ENCODE results near the gene KIF5A.

The KIF5A gene

GRCh38 chr12:57523706-57524614, 25.9 kb upstream of the KIF5A start:
- H3K36me3 ChIP-seq (ENCODE audit: low read length) = no peaks in the 10 kb centered on the region; the same call in 1 of the 2 replicates

GRCh38 chr12:57524814-57525614, 24.8 kb upstream of the KIF5A start:
- no peaks in the 10 kb centered on the region for H4K20me1 ChIP-seq (ENCODE audit: low read depth, low read length)
- peak overlapping the region; percentile 90 for H3K4me2 ChIP-seq (ENCODE audit: low read depth, low read length, poor library complexity, severe bottlenecking)
- no peaks in the 10 kb centered on the region; the same call in 1 of the 2 replicates for H3K36me3 ChIP-seq (ENCODE audit: low read length)
- no peak overlapping the region for H3K4me3 ChIP-seq (ENCODE audit: insufficient read depth, low read length, poor library complexity, severe bottlenecking)
- no peaks in the 10 kb centered on the region for H3K27me3 ChIP-seq (ENCODE audit: low read length)
- H3K79me2 ChIP-seq (ENCODE audit: insufficient read depth, low read length) = peaks cover 14% of the 10 kb centered on the region
- no peak overlapping the region for H3K27ac ChIP-seq (ENCODE audit: low read depth, low read length)
- no peaks in the 10 kb centered on the region for H3K9me3 ChIP-seq (ENCODE audit: insufficient read depth, low read length)
- H2AFZ ChIP-seq (ENCODE audit: low read depth, low read length, severe bottlenecking) = no peak overlapping the region
- H3K9ac ChIP-seq (ENCODE audit: low read length) = peak overlapping the region; percentile 83; the same call in 1 of the 2 replicates
- no peaks in the 10 kb centered on the region for H3K9me2 ChIP-seq (replicated peaks; ENCODE audit: insufficient read depth, low read length)
- H3F3A ChIP-seq (ENCODE audit: insufficient read depth) = peaks cover 32% of the 10 kb centered on the region
- TF ChIP-seq EZH2phosphoT487 (conservative IDR thresholded peaks at IDR 0.05; ENCODE audit: low read length) (no peak), CTCF (IDR thresholded peaks at IDR 0.05; ENCODE audit: insufficient read depth, low read length, poor library complexity, severe bottlenecking) (no peak)

More at GRCh38 chr12:57523706-57524614, 25.9 kb upstream of the KIF5A start:
- H4K20me1 ChIP-seq (ENCODE audit: low read depth, low read length) = no peaks in the 10 kb centered on the region; the same call in 1 of the 2 replicates
- H3K27me3 ChIP-seq (ENCODE audit: low read length) = no peaks in the 10 kb centered on the region
- H3K4me3 ChIP-seq (ENCODE audit: insufficient read depth, low read length, poor library complexity, severe bottlenecking) = peak overlapping the region; percentile 81
- peak overlapping the region; percentile 90 for H3K4me2 ChIP-seq (ENCODE audit: low read depth, low read length, poor library complexity, severe bottlenecking)
- no peak for TF ChIP-seq CTCF (IDR thresholded peaks at IDR 0.05; ENCODE audit: insufficient read depth, low read length, poor library complexity, severe bottlenecking)
- no peak for TF ChIP-seq EZH2phosphoT487 (conservative IDR thresholded peaks at IDR 0.05; ENCODE audit: low read length)
- peaks cover 32% of the 10 kb centered on the region for H3F3A ChIP-seq (ENCODE audit: insufficient read depth)
- H2AFZ ChIP-seq (ENCODE audit: low read depth, low read length, severe bottlenecking) = no peak overlapping the region
- H3K9ac ChIP-seq (ENCODE audit: low read length) = peak overlapping the region; percentile 83
- H3K27ac ChIP-seq (ENCODE audit: low read depth, low read length) = peak overlapping the region; percentile 98
- H3K79me2 ChIP-seq (ENCODE audit: insufficient read depth, low read length) = peaks cover 24% of the 10 kb centered on the region
- H3K9me2 ChIP-seq (replicated peaks; ENCODE audit: insufficient read depth, low read length) = no peaks in the 10 kb centered on the region
- H3K9me3 ChIP-seq (ENCODE audit: insufficient read depth, low read length) = no peaks in the 10 kb centered on the region

GRCh38 chr12:57525615-57526383, 24.0 kb upstream of the KIF5A start:
- no peak for TF ChIP-seq EZH2phosphoT487 (conservative IDR thresholded peaks at IDR 0.05; ENCODE audit: low read length)
- TF ChIP-seq CTCF (IDR thresholded peaks at IDR 0.05; ENCODE audit: insufficient read depth, low read length, poor library complexity, severe bottlenecking) = no peak
- H3K27ac ChIP-seq (ENCODE audit: low read depth, low read length) = no peak overlapping the region
- H3K9me2 ChIP-seq (replicated peaks; ENCODE audit: insufficient read depth, low read length) = no peaks in the 10 kb centered on the region
- no peaks in the 10 kb centered on the region for H3K9me3 ChIP-seq (ENCODE audit: insufficient read depth, low read length)
- no peak overlapping the region for H3K4me2 ChIP-seq (ENCODE audit: low read depth, low read length, poor library complexity, severe bottlenecking)
- no peaks in the 10 kb centered on the region for H3K27me3 ChIP-seq (ENCODE audit: low read length)
- no peak overlapping the region for H3K4me3 ChIP-seq (ENCODE audit: insufficient read depth, low read length, poor library complexity, severe bottlenecking)
- peaks cover 12% of the 10 kb centered on the region for H3K79me2 ChIP-seq (ENCODE audit: insufficient read depth, low read length)
- H3F3A ChIP-seq (ENCODE audit: insufficient read depth) = peaks cover 35% of the 10 kb centered on the region
- no peak overlapping the region for H2AFZ ChIP-seq (ENCODE audit: low read depth, low read length, severe bottlenecking)
- no peaks in the 10 kb centered on the region for H4K20me1 ChIP-seq (ENCODE audit: low read depth, low read length)
- H3K9ac ChIP-seq (ENCODE audit: low read length) = no peak overlapping the region
- no peaks in the 10 kb centered on the region; the same call in 1 of the 2 replicates for H3K36me3 ChIP-seq (ENCODE audit: low read length)

Measured in SU-DHL-6 (cell line).